H1 (cell line): ENCODE data around the gene CCL4. TPM values are rescaled to one million over a fixed set of nuclear protein-coding genes. Genes with fewer than 3 reads are reported as not detected.

Experiments used
- CTCF ChIA-PET: fragments of 300-600 bp; sonication (Branson Sonifier 250); formaldehyde crosslinking; loops from one replicate; lab custom pipeline; 2021; ENCODE audit not compliant: partially characterized antibody; lab: Charles Lee
- POLR2A ChIA-PET: fragments of 300-600 bp; sonication (Branson Sonifier 250); formaldehyde crosslinking; loops from one replicate; lab custom pipeline; 2021; ENCODE audit warnings: inconsistent platforms; ENCODE audit not compliant: partially characterized antibody; lab: Charles Lee
- DNase-seq, 2 experiments: peaks; one replicate each; pipeline versions ENCODE4 v3.0.0 to v3.0.0-alpha.2; 2010 to 2022; ENCODE audit warnings: low spot score in 2 of 2, low read depth in 1 of 2, mixed read lengths in 1 of 2
- FAIRE-seq: peaks from 2 replicates; lab custom pipeline; 2011; peaks lifted over from hg19 to GRCh38; lab: Jason Lieb, UNC
- H2AFZ ChIP-seq: 2 replicates; pipeline ENCODE4 v1.8.1; 2012; ENCODE audit warnings: low read length, inconsistent platforms
- H2AK5ac ChIP-seq: 2 replicates; pipeline ENCODE4 v1.6.1; 2013; ENCODE audit warnings: low read depth, low read length
- H2BK120ac ChIP-seq: replicated peaks from 2 replicates; pipeline ENCODE3; 2013; ENCODE audit warnings: low read depth, low read length, inconsistent platforms
- H2BK12ac ChIP-seq: 2 replicates; pipeline ENCODE4 v1.6.1; 2013; ENCODE audit warnings: low read depth, low read length
- H2BK15ac ChIP-seq: 2 replicates; pipeline ENCODE4 v1.6.1; 2013; ENCODE audit warnings: low read length
- H2BK20ac ChIP-seq: 2 replicates; pipeline ENCODE4 v1.6.1; 2013; ENCODE audit warnings: low read length
- H2BK5ac ChIP-seq: 2 replicates; pipeline ENCODE4 v1.6.1; 2013; ENCODE audit warnings: low read depth, low read length
- H3K14ac ChIP-seq: 2 replicates; pipeline ENCODE4 v1.6.1; 2013; ENCODE audit warnings: inconsistent platforms; ENCODE audit not compliant: insufficient read length
- H3K18ac ChIP-seq: 2 replicates; pipeline ENCODE4 v1.6.1; 2013; ENCODE audit warnings: low read length; ENCODE audit errors: extremely low read depth
- H3K23ac ChIP-seq: 2 replicates; pipeline ENCODE4 v1.6.1; 2013; ENCODE audit warnings: inconsistent platforms; ENCODE audit not compliant: insufficient read length
- H3K23me2 ChIP-seq: 2 replicates; pipeline ENCODE4 v1.6.1; 2013; ENCODE audit warnings: low read depth, low read length
- H3K27ac ChIP-seq: 2 replicates; pipeline ENCODE4 v1.6.1; 2011; ENCODE audit warnings: low read depth, low read length, inconsistent platforms
- H3K27me3 ChIP-seq, 4 experiments: replicated peaks in 1 of 4; 1 replicate in 1 of 4; 2 replicates in 3 of 4; pipeline versions ENCODE4 v1.6.1 to v1.8.1; 2011 to 2013; ENCODE audit warnings: low read length in 3 of 4, mild to moderate bottlenecking in 3 of 4, inconsistent platforms in 2 of 4, mixed read lengths in 2 of 4, moderate library complexity in 1 of 4; ENCODE audit not compliant: control insufficient read depth in 3 of 4, insufficient read depth in 3 of 4; ENCODE audit errors: extremely low read depth in 1 of 4
- H3K36me3 ChIP-seq, 4 experiments: 2 replicates each; pipeline versions ENCODE4 v1.6.1 to v1.8.1; 2011 to 2013; ENCODE audit warnings: mild to moderate bottlenecking in 4 of 4, low read length in 3 of 4, moderate library complexity in 2 of 4, control low read depth in 1 of 4, inconsistent platforms in 1 of 4; ENCODE audit not compliant: insufficient read depth in 4 of 4, control insufficient read depth in 2 of 4
- H3K4ac ChIP-seq: replicated peaks from 2 replicates; pipeline ENCODE3; 2013; ENCODE audit warnings: low read length, low read depth, mixed read lengths, inconsistent platforms; ENCODE audit not compliant: insufficient read length
- H3K4me1 ChIP-seq, 4 experiments: replicated peaks in 1 of 4; 1 replicate in 1 of 4; 2 replicates in 3 of 4; pipeline versions ENCODE4 v1.6.1 to v1.8.1; 2011 to 2013; ENCODE audit warnings: low read length in 3 of 4, inconsistent platforms in 2 of 4, mixed read lengths in 1 of 4; ENCODE audit not compliant: insufficient read depth in 4 of 4, control insufficient read depth in 3 of 4
- H3K4me2 ChIP-seq, 2 experiments: 2 replicates each; pipeline versions ENCODE4 v1.6.1 to v1.8.1; 2011 to 2013; ENCODE audit warnings: low read depth in 2 of 2, low read length in 2 of 2, control low read depth in 1 of 2, inconsistent platforms in 1 of 2, mild to moderate bottlenecking in 1 of 2; ENCODE audit not compliant: insufficient read depth in 1 of 2
- H3K4me3 ChIP-seq, 4 experiments: fragments of 200-600, 300-600 bp in 1 of 4; sonication (generic), shearing (Covaris generic), sonication (Bioruptor Twin) in 1 of 4; 2 replicates each; pipeline versions ENCODE4 v1.5.1 to v1.8.1; 2011 to 2016; ENCODE audit warnings: low read length in 4 of 4, low read depth in 3 of 4, control low read depth in 2 of 4, inconsistent platforms in 2 of 4, mild to moderate bottlenecking in 2 of 4, mixed read lengths in 1 of 4, moderate library complexity in 1 of 4; ENCODE audit not compliant: insufficient read depth in 2 of 4; ENCODE audit errors: extremely low read depth in 1 of 4
- H3K56ac ChIP-seq: replicated peaks from 2 replicates; pipeline ENCODE3; 2013; ENCODE audit warnings: low read depth, mild to moderate bottlenecking, mixed read lengths, low read length, inconsistent platforms; ENCODE audit not compliant: insufficient read length
- H3K79me1 ChIP-seq: 2 replicates; pipeline ENCODE4 v1.6.1; 2013; ENCODE audit warnings: low read depth, low read length, control low read depth
- H3K79me2 ChIP-seq, 2 experiments: 2 replicates each; pipeline versions ENCODE4 v1.6.1 to v1.8.1; 2012 to 2013; ENCODE audit warnings: low read length in 2 of 2, mild to moderate bottlenecking in 2 of 2, inconsistent platforms in 1 of 2; ENCODE audit not compliant: insufficient read depth in 2 of 2, control insufficient read depth in 1 of 2
- H3K9ac ChIP-seq, 4 experiments: replicated peaks in 1 of 4; 1 replicate in 1 of 4; 2 replicates in 3 of 4; pipeline versions ENCODE4 v1.6.1 to v1.8.1; 2011 to 2013; ENCODE audit warnings: low read depth in 3 of 4, low read length in 3 of 4, control low read depth in 2 of 4, mild to moderate bottlenecking in 2 of 4, moderate library complexity in 2 of 4, inconsistent platforms in 1 of 4; ENCODE audit errors: extremely low read depth in 1 of 4
- H3K9me3 ChIP-seq, 2 experiments: 2 replicates each; pipeline versions ENCODE4 v1.6.1 to v1.8.1; 2012 to 2013; ENCODE audit warnings: mild to moderate bottlenecking in 2 of 2, moderate library complexity in 2 of 2, control low read depth in 1 of 2, inconsistent platforms in 1 of 2, low read depth in 1 of 2, low read length in 1 of 2, mixed read lengths in 1 of 2; ENCODE audit not compliant: insufficient read depth in 2 of 2
- H4K20me1 ChIP-seq, 2 experiments: replicated peaks in 1 of 2; 2 replicates each; pipeline versions ENCODE3 to v1.8.1; 2011 to 2013; ENCODE audit warnings: inconsistent platforms in 2 of 2, low read length in 2 of 2, mild to moderate bottlenecking in 1 of 2; ENCODE audit not compliant: insufficient read depth in 2 of 2, control insufficient read depth in 1 of 2
- H4K5ac ChIP-seq: 2 replicates; pipeline ENCODE4 v1.6.1; 2013; ENCODE audit warnings: low read length, low read depth, mixed read lengths, inconsistent platforms; ENCODE audit not compliant: insufficient read length
- H4K8ac ChIP-seq: 2 replicates; pipeline ENCODE4 v1.8.0; 2013; ENCODE audit warnings: mild to moderate bottlenecking, moderate library complexity, low read length, inconsistent platforms; ENCODE audit not compliant: insufficient read depth; ENCODE audit errors: extremely low read depth
- H4K91ac ChIP-seq: replicated peaks from 2 replicates; pipeline ENCODE3; 2013; ENCODE audit warnings: low read length, mixed read lengths, inconsistent platforms; ENCODE audit not compliant: insufficient read length
- CHD1 ChIP-seq: IDR thresholded peaks from 2 replicates; pipeline ENCODE4 v1.6.1; 2012; ENCODE audit warnings: low read depth, low read length, improper control_type of control experiment
- KDM1A ChIP-seq: fragments of 200-600, 300-600 bp; sonication (generic); IDR thresholded peaks from 2 replicates; pipeline ENCODE4 v1.7.1; 2016; ENCODE audit warnings: mild to moderate bottlenecking, low read length, borderline replicate concordance
- MAFK ChIP-seq: IDR thresholded peaks from 2 replicates; pipeline ENCODE4 v1.6.1; 2012; ENCODE audit warnings: low read depth, mild to moderate bottlenecking, improper control_type of control experiment, low read length
- NANOG ChIP-seq: IDR thresholded peaks from 2 replicates; pipeline ENCODE4 v1.6.1; 2011; ENCODE audit warnings: low read length, low read depth, mild to moderate bottlenecking, inconsistent platforms; ENCODE audit not compliant: insufficient read depth, poor library complexity, severe bottlenecking
- NRF1 ChIP-seq: IDR thresholded peaks from 2 replicates; pipeline ENCODE4 v1.6.1; 2011; ENCODE audit warnings: mild to moderate bottlenecking, low read depth, low read length, improper control_type of control experiment
- POLR2AphosphoS5 ChIP-seq: IDR thresholded peaks from 2 replicates; pipeline ENCODE4 v1.6.1; 2011; ENCODE audit warnings: low read depth, low read length
- RFX5 ChIP-seq: IDR thresholded peaks from 2 replicates; pipeline ENCODE4 v1.6.1; 2011; ENCODE audit warnings: low read depth, low read length, improper control_type of control experiment, borderline replicate concordance
- SIN3A ChIP-seq, 2 experiments: IDR thresholded peaks in 1 of 2; conservative IDR thresholded peaks in 1 of 2; 2 replicates each; pipeline ENCODE4 v1.6.1; 2011 to 2012; ENCODE audit warnings: low read length in 2 of 2, improper control_type of control experiment in 1 of 2, low read depth in 1 of 2, mild to moderate bottlenecking in 1 of 2
- SIX5 ChIP-seq: IDR thresholded peaks from 2 replicates; pipeline ENCODE4 v1.6.1; 2011; ENCODE audit warnings: mild to moderate bottlenecking, low read depth, low read length
- SP4 ChIP-seq: IDR thresholded peaks from 2 replicates; pipeline ENCODE4 v1.6.1; 2012; ENCODE audit warnings: low read length, inconsistent platforms
- ZNF274 ChIP-seq: IDR thresholded peaks from 2 replicates; pipeline ENCODE4 v1.7.0; 2012; ENCODE audit warnings: low read length, borderline replicate concordance; ENCODE audit errors: extremely low read depth
- polyA plus RNA-seq, 7 experiments: library from polyadenylated mRNA; depleted of rRNA in 3 of 7; stranded (reverse) in 5 of 7; unstranded in 2 of 7; fragments of >200 nt in 5 of 7; fragments of 200-250 nt in 2 of 7; gene quantifications; 1 replicate in 5 of 7; 2 replicates in 1 of 7; 4 replicates in 1 of 7; pipeline versions ENCODE4 v1.2.1 to v1.2.3, GENCODE V29; 2011 to 2013; ENCODE audit warnings: missing spikeins in 2 of 7, mixed read lengths in 2 of 7
- total RNA-seq: library from RNA; stranded (reverse); fragmentation: NEBNext Ultra II Directional; extraction: Animal tissue kit (Norgen Biotek cat#: 25700); gene quantifications from 2 replicates; pipeline ENCODE4 v1.2.1, GENCODE V29; 2021
- TF ChIP-seq, protein P1 (sequence below): IDR thresholded peaks from 2 replicates; pipeline ENCODE4 v1.6.1; 2011; ENCODE audit warnings: low read depth, mild to moderate bottlenecking, low read length; ENCODE audit not compliant: insufficient read depth

Gene CCL4
- total and polyA plus RNA-seq, 2 of the 8 experiments (the other 6 are each of a cell fraction or from before 2014, with no cell fraction given): not detected

DNA sequence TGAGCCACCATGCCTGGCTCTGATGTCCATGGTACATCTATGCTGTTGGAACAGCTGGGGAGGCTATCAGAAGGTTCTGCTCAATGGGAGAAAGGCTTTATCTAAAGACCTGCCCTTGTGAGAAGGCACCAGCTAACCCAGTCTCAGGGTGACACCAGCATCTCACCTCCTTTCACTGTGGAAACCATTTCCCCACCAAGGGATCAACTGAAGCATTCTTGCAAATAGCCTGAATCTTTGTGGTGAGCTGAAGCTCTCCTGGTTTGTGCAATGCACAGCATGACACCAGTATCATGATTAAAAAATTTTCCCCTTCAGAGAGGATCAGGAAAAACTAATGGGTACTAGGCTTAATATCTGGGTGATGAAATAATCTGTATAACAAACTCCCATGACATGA, 34.5 kb upstream of the CCL4 start:
- Histone ChIP-seq H3K79me1 (no peaks in the 10 kb centered on the region), H4K8ac (no peak overlapping the region), H3K18ac (no peak overlapping the region), H3K9me3 (no peaks in the 10 kb centered on the region), H3K23me2 (no peaks in the 10 kb centered on the region), H3K4me2 (no peak overlapping the region), H3K4me3 (no peak overlapping the region), H3K27me3 (no peaks in the 10 kb centered on the region), H4K91ac (no peak overlapping the region), H4K5ac (no peak overlapping the region), H3K4ac (no peak overlapping the region), H2BK12ac (no peak overlapping the region), H3K9ac (no peak overlapping the region), H2BK5ac (no peak overlapping the region), H3K23ac (no peak overlapping the region), H3K36me3 (no peaks in the 10 kb centered on the region), H2AFZ (no peak overlapping the region), H3K14ac (no peak overlapping the region), H3K27ac (no peak overlapping the region), H2BK120ac (no peak overlapping the region), H4K20me1 (no peaks in the 10 kb centered on the region), H3K4me1 (no peaks in the 10 kb centered on the region), H3K79me2 (no peaks in the 10 kb centered on the region), H2AK5ac (no peak overlapping the region), H3K56ac (no peak overlapping the region), H2BK15ac (no peak overlapping the region), H2BK20ac (no peak overlapping the region)
- no peak for FAIRE-seq
- ChIA-PET CTCF (interaction anchor here (1.2 to 1.3 kb wide), 3 partner anchors 11 to 100 kb away, joined by 3 to 5 read pairs (median 4); no protein-coding TSS in a partner anchor), POLR2A (no interaction called here)
- DNase-seq: no peak
- no peak for TF ChIP-seq SIN3A (conservative IDR thresholded peaks at IDR 0.05 in 1 of 2, IDR thresholded peaks at IDR 0.05 in 1 of 2; ENCODE audit: low read depth in 1 of 2, low read length in 2 of 2)
- no peak for TF ChIP-seq ZNF274
- TF ChIP-seq, protein P1, sequence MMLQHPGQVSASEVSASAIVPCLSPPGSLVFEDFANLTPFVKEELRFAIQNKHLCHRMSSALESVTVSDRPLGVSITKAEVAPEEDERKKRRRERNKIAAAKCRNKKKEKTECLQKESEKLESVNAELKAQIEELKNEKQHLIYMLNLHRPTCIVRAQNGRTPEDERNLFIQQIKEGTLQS: no peak
- no peak for TF ChIP-seq NRF1
- no peak for TF ChIP-seq KDM1A
- no peak for TF ChIP-seq MAFK
- no peak for TF ChIP-seq NANOG
- no peak for TF ChIP-seq SIX5
- TF ChIP-seq RFX5: no peak
- TF ChIP-seq SP4: no peak
- no peak for TF ChIP-seq POLR2AphosphoS5
- TF ChIP-seq CHD1: no peak
